Fibroblast of peridontal ligament (primary cell): ENCODE data around the gene NTRK1.

Experiments
- DNase-seq: peaks from one replicate; pipeline ENCODE4 v3.0.0-alpha.2; 2010; ENCODE audit errors: extremely low read depth

The NTRK1 gene

GRCh38 chr1:156898161-156898566, 37.5 kb downstream of the NTRK1 start:
- peak; percentile 55 for DNase-seq

GRCh38 chr1:156898971-156899664, 38.5 kb downstream of the NTRK1 start:
- no peak for DNase-seq

GRCh38 chr1:156899956-156900718, 39.5 kb downstream of the NTRK1 start:
- peak; percentile 69 for DNase-seq

- no peak for DNase-seq
Measured at GRCh38 chr1:156900896-156901589, 40.4 kb downstream of the NTRK1 start.

GRCh38 chr1:156901590-156901900, 40.9 kb downstream of the NTRK1 start:
- no peak for DNase-seq

GRCh38 chr1:156901966-156902915, 41.6 kb downstream of the NTRK1 start:
- DNase-seq = peak; percentile 66

- DNase-seq = no peak
Measured at GRCh38 chr1:156903328-156904091, 42.8 kb downstream of the NTRK1 start.

- DNase-seq = no peak
Measured at GRCh38 chr1:156904187-156904959, 43.7 kb downstream of the NTRK1 start.

- no peak for DNase-seq
Measured at GRCh38 chr1:156905176-156905575, 44.5 kb downstream of the NTRK1 start.

- DNase-seq = no peak
Measured at GRCh38 chr1:156905651-156906050, 45.0 kb downstream of the NTRK1 start.

- DNase-seq = no peak
Measured at GRCh38 chr1:156906206-156906906, 45.7 kb downstream of the NTRK1 start.

- no peak for DNase-seq
Measured at GRCh38 chr1:156908541-156908940, 47.9 kb downstream of the NTRK1 start.

GRCh38 chr1:156908955-156909354, 48.3 kb downstream of the NTRK1 start:
- no peak for DNase-seq

- no peak for DNase-seq
Measured at GRCh38 chr1:156909671-156910070, 49.0 kb downstream of the NTRK1 start.

- no peak for DNase-seq
Measured at GRCh38 chr1:156910309-156910782, 49.7 kb downstream of the NTRK1 start.

GRCh38 chr1:156911577-156912298, 51.1 kb downstream of the NTRK1 start:
- DNase-seq = no peak

- DNase-seq = no peak
Measured at GRCh38 chr1:156912310-156912709, 51.6 kb downstream of the NTRK1 start.
